Naive thymus-derived CD8-positive, alpha-beta T cell (primary cell): ENCODE data around the gene KRT38. TPM values are rescaled to one million over a fixed set of nuclear protein-coding genes. Genes with fewer than 3 reads are reported as not detected.

Experiments used
- ATAC-seq, 2 donors: fragments of 150-1000 bp; cut with Tn5 transposase in 1 of 2; sonication (Bioruptor Pico), chemical (Tn5 transposase) in 1 of 2; 1 replicate in 1 of 2; 2 replicates in 1 of 2; pipeline ENCODE4 v1.10.0; 2021; ENCODE audit warnings: mild to moderate bottlenecking in 2 of 2, moderate library complexity in 2 of 2
- POLR2A ChIA-PET: fragments of 350-600 bp; sonication (Branson Sonifier 250); formaldehyde crosslinking; loops from one replicate; lab custom pipeline; 2021; ENCODE audit warnings: antibody characterized with exemption; lab: Charles Lee
- DNase-seq, 10 donors: peaks; one replicate each; pipeline versions ENCODE4 v3.0.0 to v3.0.0-alpha.2; 2020 to 2022
- H3K27ac Mint-ChIP-seq, 10 donors: one replicate each; pipeline ENCODE4 v1.8.0; 2020 to 2022; ENCODE audit warnings: mild to moderate bottlenecking in 10 of 10, mixed read lengths in 10 of 10, moderate library complexity in 4 of 10, inconsistent platforms in 1 of 10
- H3K27me3 Mint-ChIP-seq, 5 donors: one replicate each; pipeline ENCODE4 v1.8.0; 2021 to 2022; ENCODE audit warnings: mixed read lengths in 5 of 5
- H3K36me3 Mint-ChIP-seq, 3 donors: one replicate each; pipeline ENCODE4 v1.8.0; 2020 to 2022; ENCODE audit warnings: mixed read lengths in 3 of 3, mild to moderate bottlenecking in 2 of 3, inconsistent platforms in 1 of 3
- H3K4me1 Mint-ChIP-seq, 4 donors: one replicate each; pipeline ENCODE4 v1.8.0; 2021 to 2022; ENCODE audit warnings: mixed read lengths in 4 of 4
- H3K4me3 Mint-ChIP-seq, 10 donors: one replicate each; pipeline ENCODE4 v1.8.0; 2020 to 2022; ENCODE audit warnings: mild to moderate bottlenecking in 10 of 10, mixed read lengths in 10 of 10, moderate library complexity in 6 of 10, inconsistent platforms in 1 of 10
- H3K9me3 Mint-ChIP-seq, 9 donors: one replicate each; pipeline ENCODE4 v1.8.0; 2020 to 2022; ENCODE audit warnings: mixed read lengths in 9 of 9, mild to moderate bottlenecking in 3 of 9, inconsistent platforms in 1 of 9, moderate library complexity in 1 of 9
- polyA plus RNA-seq, 3 donors: library from polyadenylated mRNA; unstranded; fragments of 300-500 nt; fragmentation: Illumina TruSeq; gene quantifications; one replicate each; pipeline ENCODE4 v1.2.3, GENCODE V29; 2021
- total RNA-seq, 8 experiments: library from RNA in 2 of 8; stranded (reverse) in 2 of 8; gene quantifications; one replicate each; pipeline ENCODE4 v1.2.3 and lab custom pipeline; 2021 to 2026

Gene KRT38
- total RNA-seq (not detected), polyA plus RNA-seq (not detected), total RNA-seq (lab: John Stamatoyannopoulos, UW) (0 to 0.08 (median 0) reads per million in 6 experiments)

GRCh38 chr17:41440531-41441033 lies at the start of gene KRT38:
Gene KRT38, minus strand, starts transcription at chr17:41440983. Its CDS starts 62 bp downstream, at chr17:41440921.
- peaks cover 0 to 18% (median 3%) of the 10 kb centered on the region in 5 donors for H3K27me3 Mint-ChIP-seq
- POLR2A ChIA-PET = interaction anchor here (1.0 kb wide), 1 partner anchor 300 kb away, joined by 3 read pairs; no protein-coding TSS in a partner anchor
- DNase-seq (no peak), ATAC-seq (no peak)
- H3K9me3 Mint-ChIP-seq = no peaks in the 10 kb centered on the region
- no peaks in the 10 kb centered on the region for H3K4me1 Mint-ChIP-seq
- no peak within 1 kb of the TSS for H3K4me3 Mint-ChIP-seq
- H3K27ac Mint-ChIP-seq = peak within 1 kb of the TSS in 1 of 10 donors; percentile 51
- H3K36me3 Mint-ChIP-seq = no peaks in the 10 kb centered on the region

GRCh38 chr17:41489531-41489930 lies 48.7 kb upstream of the KRT38 start, which contains the start of gene KRT36:
Gene KRT36, minus strand, starts transcription at chr17:41489910. Its CDS starts 46 bp downstream, at chr17:41489864.
- peak within 1 kb of the TSS in 2 of 10 donors; percentile 18 to 57 for H3K27ac Mint-ChIP-seq
- DNase-seq (peak in 1 of 10 donors; percentile 55), ATAC-seq (no peak)
- no peak within 1 kb of the TSS for H3K4me3 Mint-ChIP-seq
- no peaks in the 10 kb centered on the region for H3K36me3 Mint-ChIP-seq
- no peaks in the 10 kb centered on the region for H3K9me3 Mint-ChIP-seq
- POLR2A ChIA-PET = no interaction called here
- peaks cover 0 to 7% (median 2%) of the 10 kb centered on the region in 5 donors for H3K27me3 Mint-ChIP-seq
- peaks cover 9 to 22% (median 10%) of the 10 kb centered on the region in 4 donors for H3K4me1 Mint-ChIP-seq

- Mint-ChIP-seq H3K27me3 (peaks cover 0 to 7% (median 2%) of the 10 kb centered on the region in 5 donors), H3K4me1 (peaks cover 5 to 15% (median 9%) of the 10 kb centered on the region in 4 donors), H3K4me3 (no peak overlapping the region), H3K27ac (no peak overlapping the region), H3K36me3 (no peaks in the 10 kb centered on the region), H3K9me3 (no peaks in the 10 kb centered on the region)
- ATAC-seq (no peak), DNase-seq (peak in 1 of 10 donors; percentile 50)
- POLR2A ChIA-PET = no interaction called here
Measured at GRCh38 chr17:41486809-41487530, 46.2 kb upstream of the KRT38 start.

DNA sequence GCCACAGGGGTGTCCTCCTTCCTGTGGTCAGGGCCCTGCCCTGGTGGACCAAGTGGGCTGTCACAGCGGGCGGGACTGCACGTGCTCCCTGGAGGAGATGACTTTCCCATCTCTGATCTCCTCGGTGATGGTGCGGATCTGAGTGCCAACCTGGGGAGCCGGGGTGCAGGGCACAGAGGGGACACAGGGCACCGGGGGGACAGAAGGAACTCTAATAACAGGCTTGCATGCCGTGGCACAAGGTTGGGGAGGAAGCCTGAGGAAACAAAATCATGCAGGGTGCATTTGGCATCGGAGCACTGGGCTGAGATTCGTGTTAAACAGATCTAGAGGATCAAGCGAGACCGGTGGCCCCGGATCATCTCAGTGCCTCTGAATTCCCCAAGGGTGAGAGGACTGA lies 45.5 kb upstream of the KRT38 start:
- Mint-ChIP-seq H3K9me3 (no peaks in the 10 kb centered on the region), H3K27me3 (peaks cover 0 to 7% (median 2%) of the 10 kb centered on the region in 5 donors), H3K36me3 (no peaks in the 10 kb centered on the region), H3K27ac (no peak overlapping the region), H3K4me3 (no peak overlapping the region), H3K4me1 (peaks cover 5 to 13% (median 9%) of the 10 kb centered on the region in 4 donors)
- ATAC-seq = no peak
- POLR2A ChIA-PET = no interaction called here
- DNase-seq = peak in 1 of 10 donors; percentile 54

- peak in 1 of 10 donors; percentile 50 for DNase-seq
- POLR2A ChIA-PET = interaction anchor here (0.6 kb wide), 1 partner anchor 924 kb away, joined by 3 read pairs; no protein-coding TSS in a partner anchor
- Mint-ChIP-seq H3K27ac (peak overlapping the region in 3 of 10 donors; percentile 53 to 75 (median 58)), H3K4me3 (no peak overlapping the region), H3K36me3 (no peaks in the 10 kb centered on the region), H3K4me1 (peaks cover 2 to 6% (median 3%) of the 10 kb centered on the region in 4 donors), H3K9me3 (no peaks in the 10 kb centered on the region), H3K27me3 (peaks cover 0 to 7% (median 2%) of the 10 kb centered on the region in 5 donors)
- ATAC-seq = no peak
Measured at GRCh38 chr17:41484920-41485904, 44.4 kb upstream of the KRT38 start.

GRCh38 chr17:41483991-41484826 lies 43.4 kb upstream of the KRT38 start:
- POLR2A ChIA-PET = no interaction called here
- Mint-ChIP-seq H3K9me3 (no peaks in the 10 kb centered on the region), H3K27me3 (peaks cover 0 to 7% (median 2%) of the 10 kb centered on the region in 5 donors), H3K36me3 (no peaks in the 10 kb centered on the region), H3K4me1 (peaks cover 0 to 2% (median under 1%) of the 10 kb centered on the region in 4 donors), H3K4me3 (no peak overlapping the region), H3K27ac (peak overlapping the region in 1 of 10 donors; percentile 58)
- ATAC-seq (no peak), DNase-seq (peak in 1 of 10 donors; percentile 34)

DNA sequence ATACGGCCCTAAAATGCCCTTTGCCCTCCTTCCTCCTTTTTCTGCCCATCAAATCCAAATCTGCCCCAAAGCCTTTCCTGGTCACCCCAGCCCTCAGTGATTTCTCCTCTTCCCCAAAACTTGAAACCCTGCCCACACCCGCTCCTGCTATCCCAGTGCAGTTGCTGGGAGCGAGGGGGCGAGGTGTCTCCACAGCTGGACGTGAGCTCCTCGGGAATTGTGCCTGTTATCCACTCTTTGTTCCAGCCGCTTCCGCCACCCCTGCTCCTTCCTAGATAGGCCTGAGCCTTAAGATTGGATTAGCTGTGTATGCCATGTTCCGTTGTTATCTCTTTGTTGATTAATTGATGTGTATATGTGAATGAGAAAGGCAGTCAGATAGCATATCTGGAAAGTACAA lies 42.7 kb upstream of the KRT38 start:
- DNase-seq (no peak), ATAC-seq (no peak)
- H3K36me3 Mint-ChIP-seq = no peaks in the 10 kb centered on the region
- H3K4me3 Mint-ChIP-seq = no peak overlapping the region
- peaks cover 0 to 7% (median 2%) of the 10 kb centered on the region in 5 donors for H3K27me3 Mint-ChIP-seq
- peak overlapping the region in 1 of 10 donors; percentile 7 for H3K27ac Mint-ChIP-seq
- POLR2A ChIA-PET = no interaction called here
- peaks cover 0 to 2% (median under 1%) of the 10 kb centered on the region in 4 donors for H3K4me1 Mint-ChIP-seq
- H3K9me3 Mint-ChIP-seq = no peaks in the 10 kb centered on the region

DNA sequence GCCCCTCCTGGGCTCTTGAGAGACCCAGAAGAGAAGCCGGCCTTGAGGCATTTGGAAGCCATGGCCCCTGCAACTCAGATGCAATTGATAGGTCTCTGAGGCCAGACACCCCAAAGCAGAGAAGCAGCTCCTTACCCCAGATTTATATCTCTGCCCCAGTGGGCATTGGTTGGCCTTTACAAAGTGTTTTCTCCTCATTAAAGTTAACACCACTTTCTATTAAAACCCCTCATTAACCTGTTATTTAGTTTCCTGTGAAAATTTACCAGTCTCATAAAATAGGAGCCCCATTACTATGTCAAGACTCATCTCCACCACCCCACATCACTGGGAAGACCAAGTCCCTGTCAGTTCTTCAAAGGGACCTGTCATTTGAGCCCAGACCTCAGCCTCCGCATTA lies 40.3 kb upstream of the KRT38 start, which contains the start of gene KRT35:
KRT35 (minus strand) TSS at position 116 of the 400 bp plus-strand sequence; CDS start at position 62, 54 bp downstream.
- no peaks in the 10 kb centered on the region for H3K36me3 Mint-ChIP-seq
- H3K27ac Mint-ChIP-seq = peak within 1 kb of the TSS in 1 of 10 donors; percentile 75
- H3K9me3 Mint-ChIP-seq = no peaks in the 10 kb centered on the region

GRCh38 chr17:41480581-41480980 lies 39.8 kb upstream of the KRT38 start:
- no peak for ATAC-seq
- no peak for DNase-seq
- Mint-ChIP-seq H3K9me3 (no peaks in the 10 kb centered on the region), H3K4me3 (no peak overlapping the region), H3K27ac (no peak overlapping the region), H3K36me3 (no peaks in the 10 kb centered on the region), H3K27me3 (peaks cover 0 to 3% (median 0%) of the 10 kb centered on the region in 5 donors), H3K4me1 (peaks cover 0 to 2% (median 0%) of the 10 kb centered on the region in 4 donors)
- POLR2A ChIA-PET = no interaction called here

More for the DNA sequence above, 40.3 kb upstream of the KRT38 start, which contains the start of gene KRT35:
- no peak within 1 kb of the TSS for H3K4me3 Mint-ChIP-seq
- POLR2A ChIA-PET = no interaction called here
- peaks cover 0 to 2% (median 0%) of the 10 kb centered on the region in 4 donors for H3K4me1 Mint-ChIP-seq
- peaks cover 0 to 3% (median 0%) of the 10 kb centered on the region in 5 donors for H3K27me3 Mint-ChIP-seq
- ATAC-seq (no peak), DNase-seq (no peak)

DNA sequence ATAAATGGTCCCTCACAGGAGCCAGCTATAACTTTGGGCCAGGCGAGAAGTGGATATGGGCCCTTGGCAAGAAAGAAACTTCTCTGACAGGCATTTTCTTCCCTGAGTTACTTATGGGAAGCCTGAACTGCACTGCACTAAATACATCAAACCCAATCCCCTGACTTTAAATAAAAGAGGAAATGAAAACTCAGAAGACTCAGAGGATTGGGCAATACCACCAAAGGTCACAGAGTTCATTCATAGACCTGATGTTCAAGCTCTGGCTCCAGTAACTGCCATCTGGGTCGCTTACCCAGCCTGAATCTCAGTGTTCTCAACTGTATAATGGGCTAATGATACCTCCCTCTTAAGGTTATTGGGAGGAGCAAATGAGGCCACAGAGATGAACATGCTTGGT lies 39.4 kb upstream of the KRT38 start:
- Mint-ChIP-seq H3K36me3 (no peaks in the 10 kb centered on the region), H3K4me3 (no peak overlapping the region), H3K9me3 (no peaks in the 10 kb centered on the region), H3K27ac (no peak overlapping the region), H3K27me3 (peaks cover 0 to 3% (median 0%) of the 10 kb centered on the region in 5 donors), H3K4me1 (peaks cover 0 to 2% (median 0%) of the 10 kb centered on the region in 4 donors)
- POLR2A ChIA-PET = no interaction called here
- no peak for ATAC-seq
- DNase-seq = no peak

GRCh38 chr17:41478237-41478636 lies 37.5 kb upstream of the KRT38 start:
- Mint-ChIP-seq H3K4me1 (no peaks in the 10 kb centered on the region), H3K4me3 (no peak overlapping the region), H3K27ac (peak overlapping the region in 1 of 10 donors; percentile 62), H3K27me3 (peaks cover 0 to 3% (median 0%) of the 10 kb centered on the region in 5 donors), H3K9me3 (peaks cover 0 to 2% (median 0%) of the 10 kb centered on the region in 9 donors), H3K36me3 (no peaks in the 10 kb centered on the region)
- ATAC-seq (no peak), DNase-seq (no peak)
- POLR2A ChIA-PET = no interaction called here
